Mucosa of descending colon (tissue), 3 donors: ENCODE data around the gene VPS45. TPM values are rescaled to one million over a fixed set of nuclear protein-coding genes. Genes with fewer than 3 reads are reported as not detected.

ENCODE experiments used
- ATAC-seq: fragments of 200-7000 bp; cut with Tn5 transposase; one replicate; pipeline ENCODE4 v1.9.1; 2020; ENCODE audit warnings: mild to moderate bottlenecking, moderate library complexity
- DNase-seq, 3 donors: peaks; one replicate each; pipeline ENCODE4 v3.0.0-alpha.2; 2020
- H3K36me3 ChIP-seq: fragments of 200-600 bp; one replicate; pipeline ENCODE4 v1.8.0; 2021; ENCODE audit warnings: low read depth, mild to moderate bottlenecking
- H3K4me1 ChIP-seq: fragments of 200-600 bp; one replicate; pipeline ENCODE4 v1.8.0; 2021; ENCODE audit warnings: low read depth, mild to moderate bottlenecking
- H3K4me3 ChIP-seq: fragments of 200-600 bp; one replicate; pipeline ENCODE4 v1.8.0; 2021; ENCODE audit warnings: mild to moderate bottlenecking
- H3K9me3 ChIP-seq: fragments of 200-600 bp; one replicate; pipeline ENCODE4 v1.8.0; 2021; ENCODE audit warnings: mild to moderate bottlenecking
- intact Hi-C, 2 donors: fragments of 100-400 bp; cut with DNase I in 1 of 2; cut with micrococcal nuclease in 1 of 2; formaldehyde crosslinking; loops; one replicate each; pipeline versions ENCODE4 v1.11.0 to v1.11.1; 2022; cut with DNase I, micrococcal nuclease
- total RNA-seq, 3 donors: library from RNA; stranded (reverse); fragmentation: NEBNext Ultra II Directional in 2 of 3; extraction: Animal tissue kit (Norgen Biotek cat#: 25700) in 2 of 3; gene quantifications; one replicate each; pipeline versions ENCODE4 v1.2.1 to v1.2.4, GENCODE V29; 2021 to 2023
- TF ChIP-seq, protein P1 (sequence below): fragments of 200-600 bp; IDR thresholded peaks from one replicate; pipeline ENCODE4 v1.8.0; 2022; ENCODE audit warnings: antibody characterized with exemption, mild to moderate bottlenecking
- donor health status: DM: no; HTN: no; CAD: no; lungs with moderate emphysema.
- donor health status: DM: no; HTN: no; CAD: no.
- donor health status: DM: no; HTN: yes; CAD: no.

VPS45 gene
- total RNA-seq, 3 donors from 2014 or later = 28.3 to 43.4 (median 33.6) TPM

DNA sequence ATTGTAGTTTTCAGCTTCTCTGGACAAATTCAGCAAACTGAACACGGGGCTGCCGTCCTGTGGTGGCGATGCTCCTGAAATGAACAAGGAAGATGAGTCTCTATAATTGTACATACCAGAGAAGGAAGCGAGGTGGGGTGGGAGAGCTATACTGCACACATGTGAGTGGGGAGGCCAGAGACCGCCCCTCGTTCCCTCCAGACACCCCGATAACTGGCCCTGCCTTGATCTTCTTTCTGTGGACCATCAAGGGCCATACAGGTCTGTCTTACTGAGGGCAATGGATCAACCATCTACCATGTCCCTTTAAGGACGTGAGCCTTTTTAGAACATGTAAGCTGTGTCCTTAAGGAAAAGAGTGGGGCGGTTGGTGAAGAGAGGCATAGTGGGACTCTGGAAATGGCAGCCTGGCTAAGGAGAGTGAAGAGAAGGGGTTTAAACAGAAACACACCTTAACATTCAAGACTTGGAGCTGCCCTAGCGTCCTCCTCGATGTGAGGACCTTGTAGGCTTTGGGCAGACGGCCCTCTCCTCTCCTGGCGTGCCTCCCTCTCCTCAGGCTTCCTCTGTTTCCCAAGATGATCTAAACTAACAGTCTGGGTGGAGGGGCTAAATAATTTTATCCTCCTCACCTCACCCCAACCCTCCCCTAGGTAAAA is 88.0 kb downstream of the VPS45 start:
- ATAC-seq = no peak
- H3K36me3 ChIP-seq = no peaks in the 10 kb centered on the region
- H3K9me3 ChIP-seq = no peaks in the 10 kb centered on the region
- H3K4me1 ChIP-seq = peaks cover 7% of the 10 kb centered on the region
- DNase-seq = no peak
- TF ChIP-seq, protein P1, sequence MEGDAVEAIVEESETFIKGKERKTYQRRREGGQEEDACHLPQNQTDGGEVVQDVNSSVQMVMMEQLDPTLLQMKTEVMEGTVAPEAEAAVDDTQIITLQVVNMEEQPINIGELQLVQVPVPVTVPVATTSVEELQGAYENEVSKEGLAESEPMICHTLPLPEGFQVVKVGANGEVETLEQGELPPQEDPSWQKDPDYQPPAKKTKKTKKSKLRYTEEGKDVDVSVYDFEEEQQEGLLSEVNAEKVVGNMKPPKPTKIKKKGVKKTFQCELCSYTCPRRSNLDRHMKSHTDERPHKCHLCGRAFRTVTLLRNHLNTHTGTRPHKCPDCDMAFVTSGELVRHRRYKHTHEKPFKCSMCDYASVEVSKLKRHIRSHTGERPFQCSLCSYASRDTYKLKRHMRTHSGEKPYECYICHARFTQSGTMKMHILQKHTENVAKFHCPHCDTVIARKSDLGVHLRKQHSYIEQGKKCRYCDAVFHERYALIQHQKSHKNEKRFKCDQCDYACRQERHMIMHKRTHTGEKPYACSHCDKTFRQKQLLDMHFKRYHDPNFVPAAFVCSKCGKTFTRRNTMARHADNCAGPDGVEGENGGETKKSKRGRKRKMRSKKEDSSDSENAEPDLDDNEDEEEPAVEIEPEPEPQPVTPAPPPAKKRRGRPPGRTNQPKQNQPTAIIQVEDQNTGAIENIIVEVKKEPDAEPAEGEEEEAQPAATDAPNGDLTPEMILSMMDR = no peak
- no peak overlapping the region for H3K4me3 ChIP-seq
- intact Hi-C loops = no loop called here

DNA sequence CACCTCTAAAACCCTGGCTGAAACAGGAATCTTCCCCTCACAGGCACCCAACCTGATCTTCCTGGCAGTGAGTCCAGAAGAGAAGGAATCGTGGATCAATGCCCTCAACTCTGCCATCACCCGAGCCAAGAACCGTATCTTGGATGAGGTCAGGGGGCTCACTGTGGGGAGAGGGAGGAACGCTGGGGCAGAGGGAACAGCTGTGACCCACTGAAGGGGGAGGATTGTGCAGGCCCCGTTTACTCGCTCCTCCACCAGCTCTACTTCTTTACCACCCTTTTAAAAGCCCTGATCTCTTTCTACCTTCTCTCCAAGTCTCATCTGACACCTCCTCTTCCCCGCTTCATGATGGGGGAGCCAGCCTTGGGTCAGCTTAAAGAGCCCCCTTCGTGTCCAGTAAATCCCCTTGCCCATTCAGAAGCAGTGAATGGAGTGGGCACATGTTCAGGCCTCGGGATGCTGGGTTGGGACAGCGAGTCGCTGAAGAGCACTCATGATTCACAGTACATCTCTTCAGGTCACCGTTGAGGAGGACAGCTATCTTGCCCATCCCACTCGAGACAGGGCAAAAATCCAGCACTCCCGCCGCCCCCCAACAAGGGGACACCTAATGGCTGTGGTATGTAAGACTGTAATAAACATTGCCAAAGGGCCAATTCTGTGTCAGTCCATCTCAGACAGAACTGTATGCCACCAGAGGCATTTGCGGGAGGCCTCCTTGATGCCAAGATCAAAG is 89.5 kb downstream of the VPS45 start:
- TF ChIP-seq, protein P1 = no peak
- H3K4me1 ChIP-seq = no peaks in the 10 kb centered on the region
- no peaks in the 10 kb centered on the region for H3K36me3 ChIP-seq
- no peaks in the 10 kb centered on the region for H3K9me3 ChIP-seq
- DNase-seq (no peak), ATAC-seq (no peak)
- intact Hi-C loops = no loop called here
- H3K4me3 ChIP-seq = no peak overlapping the region

DNA sequence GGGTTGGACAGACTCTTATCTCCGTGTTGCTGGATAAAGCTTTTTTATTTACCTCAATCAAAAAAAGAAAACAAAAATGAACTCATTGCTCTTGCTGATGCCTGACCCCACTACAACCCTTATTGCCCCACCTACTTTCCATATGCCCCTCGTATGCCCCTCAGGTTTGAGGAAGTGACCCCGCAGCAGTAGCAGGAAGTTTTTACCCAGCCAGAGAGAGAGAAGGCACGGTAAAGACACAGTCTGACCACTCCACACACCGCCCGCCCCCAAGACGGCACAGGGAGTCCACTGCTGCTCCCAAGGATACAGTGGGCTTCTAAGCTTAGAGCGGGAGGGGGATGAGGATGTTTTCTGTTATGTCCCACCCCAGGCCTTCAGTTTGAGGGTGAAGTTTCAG is 92.0 kb downstream of the VPS45 start:
- Histone ChIP-seq H3K4me1 (no peaks in the 10 kb centered on the region), H3K9me3 (no peaks in the 10 kb centered on the region), H3K4me3 (no peak overlapping the region), H3K36me3 (no peaks in the 10 kb centered on the region)
- DNase-seq = no peak
- TF ChIP-seq, protein P1 = no peak
- intact Hi-C loops = no loop called here
- ATAC-seq = peak; percentile 14

DNA sequence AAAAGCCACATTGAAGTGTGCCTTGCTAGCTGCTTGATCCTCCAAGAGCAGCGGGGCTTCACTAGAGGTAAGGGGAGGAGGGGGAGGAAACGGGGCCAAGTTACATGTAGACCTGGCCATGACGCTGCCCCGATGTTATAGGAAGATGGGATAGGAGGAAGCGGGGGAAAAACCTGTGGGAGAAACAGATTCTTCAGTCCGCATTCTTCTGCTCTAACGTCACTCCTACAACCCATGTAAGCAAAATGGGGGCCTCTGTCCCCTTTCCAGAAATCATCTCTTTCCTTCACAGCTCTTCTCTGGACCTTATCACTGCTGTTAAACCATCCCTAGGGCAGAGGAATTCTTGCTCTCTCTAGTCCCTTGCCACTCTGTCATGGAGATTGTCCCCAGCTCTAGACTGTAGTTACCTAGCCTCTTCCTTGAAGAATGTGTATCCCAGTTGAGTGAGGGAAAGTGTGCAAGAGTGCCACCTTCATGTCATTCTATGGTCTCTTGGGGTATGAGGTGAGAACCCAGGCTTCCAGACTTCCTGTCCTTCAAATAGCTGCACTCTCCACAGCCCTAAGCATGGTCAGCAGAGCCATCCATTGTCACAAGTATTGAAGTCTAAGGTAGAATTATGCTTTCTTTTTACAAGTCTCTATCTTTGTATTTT is 93.5 kb downstream of the VPS45 start:
- Histone ChIP-seq H3K9me3 (no peaks in the 10 kb centered on the region), H3K4me3 (no peak overlapping the region), H3K4me1 (no peaks in the 10 kb centered on the region), H3K36me3 (no peaks in the 10 kb centered on the region)
- ATAC-seq = no peak
- intact Hi-C loops = loop anchor here (10.0 kb wide), 2 partner anchors 86 to 196 kb away; no protein-coding TSS in a partner anchor
- no peak for DNase-seq
- TF ChIP-seq, protein P1 = no peak

DNA sequence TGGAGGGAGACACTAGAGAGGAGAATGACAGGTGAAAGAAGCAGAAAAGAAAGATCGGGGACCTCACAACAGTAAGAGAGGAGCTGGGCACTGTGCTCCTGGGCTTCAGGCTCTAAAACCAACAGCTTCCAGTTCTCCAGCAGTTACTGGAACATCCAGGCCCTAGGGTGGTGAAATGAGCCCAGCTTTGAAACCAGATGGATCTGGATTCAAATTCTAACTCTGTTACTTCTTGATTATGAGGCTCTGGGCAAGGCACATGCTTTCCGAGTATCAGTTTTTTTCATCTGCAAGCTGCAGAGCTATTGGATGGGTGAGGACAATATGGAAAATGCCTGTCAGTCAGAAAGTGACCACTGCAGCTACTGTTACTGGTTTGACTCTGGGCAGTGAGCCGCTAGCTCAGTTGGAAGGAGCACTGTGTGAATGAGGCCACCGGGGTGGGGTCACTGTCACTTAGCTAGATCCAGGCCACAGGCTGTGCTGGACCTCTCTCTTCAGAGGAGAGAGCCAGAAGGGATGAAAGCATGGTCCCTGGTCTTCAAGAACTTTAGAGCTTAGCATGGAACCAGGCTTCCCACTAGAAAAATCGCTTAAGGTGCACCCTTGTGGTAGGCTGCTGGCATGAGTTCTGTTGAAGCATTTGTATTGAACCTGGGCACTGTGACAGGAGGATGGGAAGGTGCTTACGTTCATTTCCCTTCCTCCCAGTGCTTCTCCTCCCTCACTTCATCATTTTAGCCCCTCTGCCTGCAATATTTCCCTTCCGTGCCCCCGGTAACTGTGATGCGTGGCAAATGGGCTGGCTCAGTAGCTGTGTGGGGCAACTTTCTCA is 94.4 kb downstream of the VPS45 start:
- DNase-seq = no peak
- ATAC-seq = no peak
- Histone ChIP-seq H3K4me1 (no peaks in the 10 kb centered on the region), H3K4me3 (no peak overlapping the region), H3K36me3 (no peaks in the 10 kb centered on the region), H3K9me3 (no peaks in the 10 kb centered on the region)
- TF ChIP-seq, protein P1 = no peak
- intact Hi-C loops = loop anchor here (10.0 kb wide), 2 partner anchors 87 to 197 kb away; no protein-coding TSS in a partner anchor
